ENCODE results near the gene KRT26. TPM values are rescaled to one million over a fixed set of nuclear protein-coding genes. Genes with fewer than 3 reads are reported as not detected.

KRT26 gene
- total and polyA plus RNA-seq, 2 of the 13 experiments (the other 11 are each of a cell fraction or from before 2014, with no cell fraction given) = not detected

- Histone ChIP-seq H3K27me3 (ENCODE audit: control insufficient read depth in 1 of 2, insufficient read depth in 2 of 2, low read length in 2 of 2) (peaks cover 0 to 7% of the 10 kb centered on the region in 2 experiments; a peak in 3 of 5 replicates), H3K27ac (ENCODE audit: extremely low read length, insufficient read depth, low read length) (no peak overlapping the region), H3K4me2 (ENCODE audit: low read depth, low read length) (no peak overlapping the region), H2AFZ (ENCODE audit: low read length) (no peak overlapping the region), H3K4me3 (replicated peaks in 1 of 3; ENCODE audit: insufficient read depth in 1 of 3, low read depth in 2 of 3, low read length in 3 of 3) (no peak overlapping the region), H3K79me2 (ENCODE audit: insufficient read depth, low read length) (no peaks in the 10 kb centered on the region), H3K9ac (ENCODE audit: insufficient read depth, low read depth, low read length) (no peak overlapping the region), H4K20me1 (ENCODE audit: insufficient read depth, low read length) (no peaks in the 10 kb centered on the region), H3K36me3 (replicated peaks in 1 of 2; ENCODE audit: control insufficient read depth in 1 of 2, insufficient read depth in 2 of 2, low read length in 2 of 2) (no peaks in the 10 kb centered on the region), H3K4me1 (ENCODE audit: insufficient read depth, low read length) (no peaks in the 10 kb centered on the region), H3K9me3 (ENCODE audit: low read length) (no peaks in the 10 kb centered on the region)
- ATAC-seq (no peak), DNase-seq (ENCODE audit: low spot score) (no peak), FAIRE-seq (no peak)
- TF ChIP-seq SOX13 (IDR thresholded peaks at IDR 0.05) = no peak
- no peak for TF ChIP-seq SOX13 (CRISPR knock-in tag; conservative IDR thresholded peaks at IDR 0.05 in 1 of 2, IDR thresholded peaks at IDR 0.05 in 1 of 2)
- TF ChIP-seq ATF7 (IDR thresholded peaks at IDR 0.05) = no peak
- TF ChIP-seq ATF7 (CRISPR knock-in tag; IDR thresholded peaks at IDR 0.05) = no peak
- no peak for TF ChIP-seq TEAD2 (CRISPR knock-in tag; IDR thresholded peaks at IDR 0.05)
- TF ChIP-seq SUZ12 (IDR thresholded peaks at IDR 0.05; ENCODE audit: low read depth, low read length) = no peak
- TF ChIP-seq DDIT3 (CRISPR knock-in tag; IDR thresholded peaks at IDR 0.05) = no peak
- no peak for TF ChIP-seq IRF2 (CRISPR knock-in tag; IDR thresholded peaks at IDR 0.05)
- TF ChIP-seq ZNF549 (CRISPR knock-in tag; IDR thresholded peaks at IDR 0.05) = no peak
- TF ChIP-seq GMEB2 (CRISPR knock-in tag; IDR thresholded peaks at IDR 0.05; ENCODE audit: low read depth) = no peak
- no peak for TF ChIP-seq RELA (CRISPR knock-in tag; IDR thresholded peaks at IDR 0.05)
- no peak for TF ChIP-seq SNRNP70 (IDR thresholded peaks at IDR 0.05; ENCODE audit: low read depth, low read length)
- no peak for TF ChIP-seq TOPORS (CRISPR knock-in tag; IDR thresholded peaks at IDR 0.05)
- TF ChIP-seq MIXL1 (CRISPR knock-in tag; IDR thresholded peaks at IDR 0.05) = no peak
- no peak for TF ChIP-seq TIGD3 (CRISPR knock-in tag; IDR thresholded peaks at IDR 0.05; ENCODE audit: borderline replicate concordance)
- TF ChIP-seq ZNF30 (CRISPR knock-in tag; IDR thresholded peaks at IDR 0.05) = no peak
- TF ChIP-seq TBP (CRISPR knock-in tag; IDR thresholded peaks at IDR 0.05) = no peak
- no peak for TF ChIP-seq REPIN1 (CRISPR knock-in tag; IDR thresholded peaks at IDR 0.05; ENCODE audit: borderline replicate concordance, low read depth)
- TF ChIP-seq KDM6A (CRISPR knock-in tag; IDR thresholded peaks at IDR 0.05; ENCODE audit: low read depth) = no peak
- intact Hi-C loops (cut with micrococcal nuclease; ENCODE audit: unreplicated experiment) = no loop called here
- BruUV-seq (replicated peaks) = no TSS peak
- in situ Hi-C loops (cut with HindIII; ENCODE audit: extremely low pct_ligation_motif_present, low pct_unique_long_range_greater_than_20kb) = no loop called here
- ChIA-PET POLR2A (no interaction called here), CTCF (ENCODE audit: low intra/inter-chr PET ratio, low total read pairs) (no interaction called here)
- 0% methylated on average over 2 of the region's 2 CpGs for whole genome bisulfite sequencing (ENCODE audit: low lambda C conversion rate)
Observed at GRCh38 chr17:40720899-40721298, 51.1 kb downstream of the KRT26 start.
